GM23248 (cell line): Measurements from ENCODE around the gene SLC22A12. TPM values are rescaled to one million over a fixed set of nuclear protein-coding genes. Genes with fewer than 3 reads are reported as not detected.

Experiments
- DNase-seq: peaks from one replicate; pipeline ENCODE4 v3.0.0-alpha.2; 2015
- H2AFZ ChIP-seq: fragments of 200-600 bp; sonication (generic); 2 replicates; pipeline ENCODE4 v1.6.1; 2016; ENCODE audit warnings: antibody characterized with exemption
- H3F3A ChIP-seq: fragments of 200-600 bp; sonication (generic); 2 replicates; pipeline ENCODE4 v1.6.1; 2016; ENCODE audit warnings: mild to moderate bottlenecking, antibody characterized with exemption, mixed run types; ENCODE audit not compliant: insufficient read depth
- H3K27ac ChIP-seq: fragments of 200-600 bp; sonication (generic); 2 replicates; pipeline ENCODE4 v1.5.1; 2016; ENCODE audit warnings: mild to moderate bottlenecking
- H3K27me3 ChIP-seq: fragments of 200-600 bp; sonication (generic); replicated peaks from 2 replicates; pipeline ENCODE4 v1.6.1; 2016; ENCODE audit warnings: mild to moderate bottlenecking; ENCODE audit not compliant: insufficient read depth
- H3K36me3 ChIP-seq: fragments of 200-600 bp; sonication (generic); 2 replicates; pipeline ENCODE4 v1.6.1; 2016; ENCODE audit warnings: low read depth, mild to moderate bottlenecking
- H3K4me1 ChIP-seq: fragments of 200-600 bp; sonication (generic); 2 replicates; pipeline ENCODE4 v1.6.1; 2016; ENCODE audit warnings: mild to moderate bottlenecking; ENCODE audit not compliant: insufficient read depth
- H3K4me2 ChIP-seq: fragments of 200-600 bp; sonication (generic); one replicate; pipeline ENCODE4 v1.6.1; 2016; ENCODE audit warnings: mild to moderate bottlenecking; ENCODE audit not compliant: unreplicated experiment
- H3K4me3 ChIP-seq: fragments of 200-600 bp; sonication (generic); 2 replicates; pipeline ENCODE4 v1.5.1; 2016; ENCODE audit warnings: mild to moderate bottlenecking
- H3K79me2 ChIP-seq: fragments of 200-600 bp; sonication (generic); 2 replicates; pipeline ENCODE4 v1.6.1; 2016; ENCODE audit warnings: mild to moderate bottlenecking; ENCODE audit not compliant: insufficient read depth
- H3K9ac ChIP-seq: fragments of 200-600 bp; sonication (generic); 2 replicates; pipeline ENCODE4 v1.6.1; 2016; ENCODE audit warnings: mild to moderate bottlenecking
- H3K9me2 ChIP-seq: fragments of 200-600 bp; sonication (generic); 2 replicates; pipeline ENCODE4 v1.6.1; 2016; ENCODE audit warnings: mixed run types, mild to moderate bottlenecking, moderate library complexity; ENCODE audit not compliant: insufficient read depth
- H3K9me3 ChIP-seq: fragments of 200-600 bp; sonication (generic); one replicate; pipeline ENCODE4 v1.6.1; 2017; ENCODE audit warnings: low read depth
- H4K20me1 ChIP-seq: fragments of 200-600 bp; sonication (generic); 2 replicates; pipeline ENCODE4 v1.6.0; 2016; ENCODE audit not compliant: insufficient read depth
- EZH2 ChIP-seq: fragments of 200-600 bp; sonication (generic); IDR thresholded peaks from 2 replicates; pipeline ENCODE4 v1.6.1; 2018; ENCODE audit warnings: antibody characterized with exemption, mild to moderate bottlenecking; ENCODE audit not compliant: insufficient read depth, poor library complexity, severe bottlenecking
- EZH2phosphoT487 ChIP-seq: fragments of 200-600 bp; sonication (generic); IDR thresholded peaks from 2 replicates; pipeline ENCODE4 v1.6.1; 2018; ENCODE audit warnings: antibody characterized with exemption, moderate library complexity, mild to moderate bottlenecking, low read depth; ENCODE audit not compliant: insufficient read depth
- WGBS, 2 experiments: methylation state at CpG; one replicate each; pipeline ENCODE4 v1.1.6; 2015 to 2017; ENCODE audit warnings: low lambda C conversion rate in 2 of 2, low coverage in 1 of 2; ENCODE audit errors: missing lambda C conversion rate in 2 of 2; 5-methylcytosine and 5-hydroxymethylcytosine counted together
- in situ Hi-C: fragments of 300-500 bp; cut with MboI; formaldehyde crosslinking; loops from 2 replicates; pipeline ENCODE4 v1.15.0; 2020
- polyA plus RNA-seq: library from polyadenylated mRNA; unstranded; fragments of >200 nt; fragmentation: Nextera tagmentation; extraction: Ambion mirVana; gene quantifications from 2 replicates; pipeline ENCODE4 v1.2.1, GENCODE V29; 2016
- total RNA-seq: library from RNA; depleted of rRNA; stranded (reverse); fragments of >200 nt; shearing (Covaris generic); gene quantifications from 2 replicates; pipeline ENCODE4 v1.2.3, GENCODE V29; 2014

Gene SLC22A12
- total and polyA plus RNA-seq, 2 experiments from 2014 or later, result not detected

- Histone ChIP-seq H3K36me3 (no peaks in the 10 kb centered on the region), H3K9me2 (no peaks in the 10 kb centered on the region), H3K27me3 (no peaks in the 10 kb centered on the region), H3F3A (no peaks in the 10 kb centered on the region), H2AFZ (no peak overlapping the region), H3K4me1 (no peaks in the 10 kb centered on the region), H3K9ac (no peak overlapping the region), H3K9me3 (no peaks in the 10 kb centered on the region), H3K4me2 (no peak overlapping the region), H3K79me2 (no peaks in the 10 kb centered on the region), H3K4me3 (no peak overlapping the region), H3K27ac (no peak overlapping the region), H4K20me1 (no peaks in the 10 kb centered on the region)
- in situ Hi-C loops, result no loop called here
- 53 to 64% methylated on average over 12 of the region's 12 CpGs for WGBS, 2 experiments
- TF ChIP-seq EZH2 (no peak), EZH2phosphoT487 (no peak)
- DNase-seq, result no peak
These were observed 7.2 kb downstream of the SLC22A12 start for GRCh38 chr11:64598106-64598796.

- H3K79me2 ChIP-seq, result no peaks in the 10 kb centered on the region
- no peak for TF ChIP-seq EZH2
- no peak for TF ChIP-seq EZH2phosphoT487
- no peak overlapping the region for H3K27ac ChIP-seq
- H3K27me3 ChIP-seq, result peaks cover 2% of the 10 kb centered on the region; the same call in 1 of the 2 replicates
- no peaks in the 10 kb centered on the region for H3K36me3 ChIP-seq
- no peak overlapping the region for H3K9ac ChIP-seq
- WGBS, 2 experiments, result 63 to 68% methylated on average over 18 to 22 of the region's 23 CpGs
- H3K4me1 ChIP-seq, result no peaks in the 10 kb centered on the region
- H3K9me3 ChIP-seq, result no peaks in the 10 kb centered on the region
- H3F3A ChIP-seq, result no peaks in the 10 kb centered on the region
- H2AFZ ChIP-seq, result no peak overlapping the region
- DNase-seq, result no peak
- no peaks in the 10 kb centered on the region for H3K9me2 ChIP-seq
- no peak overlapping the region for H3K4me3 ChIP-seq
- no peaks in the 10 kb centered on the region for H4K20me1 ChIP-seq
- H3K4me2 ChIP-seq, result no peak overlapping the region
- in situ Hi-C loops, result no loop called here
These were observed 8.0 kb downstream of the SLC22A12 start for GRCh38 chr11:64598797-64599697.

DNA sequence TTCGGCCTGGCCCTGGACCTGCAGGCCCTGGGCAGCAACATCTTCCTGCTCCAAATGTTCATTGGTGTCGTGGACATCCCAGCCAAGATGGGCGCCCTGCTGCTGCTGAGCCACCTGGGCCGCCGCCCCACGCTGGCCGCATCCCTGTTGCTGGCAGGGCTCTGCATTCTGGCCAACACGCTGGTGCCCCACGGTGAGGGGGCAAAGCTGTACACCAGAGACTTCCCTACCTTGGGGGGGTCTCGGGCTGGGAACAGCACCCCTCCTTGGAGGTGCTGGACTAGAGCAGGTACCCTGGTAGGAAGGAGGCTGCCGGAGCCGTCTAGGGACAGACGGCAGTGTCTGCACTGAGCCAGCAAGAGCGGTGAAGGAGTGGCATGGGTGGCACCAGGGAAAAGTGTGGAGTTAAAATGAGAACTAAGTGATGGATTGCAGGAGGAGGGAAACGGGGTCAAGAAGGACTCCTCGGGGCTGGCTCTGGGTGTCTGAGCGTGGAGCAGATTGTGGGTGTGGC is 8.7 kb downstream of the SLC22A12 start:
- 64% methylated on average over 17 of the region's 17 CpGs for WGBS, 2 experiments
- Histone ChIP-seq H2AFZ (no peak overlapping the region), H3K4me3 (no peak overlapping the region), H3K27me3 (peaks cover 8% of the 10 kb centered on the region; the same call in 1 of the 2 replicates), H3K9me2 (no peaks in the 10 kb centered on the region), H3K4me1 (no peaks in the 10 kb centered on the region), H3K4me2 (no peak overlapping the region), H3F3A (no peaks in the 10 kb centered on the region), H3K79me2 (no peaks in the 10 kb centered on the region), H4K20me1 (no peaks in the 10 kb centered on the region), H3K27ac (no peak overlapping the region), H3K9ac (no peak overlapping the region), H3K36me3 (no peaks in the 10 kb centered on the region), H3K9me3 (no peaks in the 10 kb centered on the region)
- TF ChIP-seq EZH2phosphoT487, result no peak
- TF ChIP-seq EZH2, result no peak
- DNase-seq, result no peak
- in situ Hi-C loops, result no loop called here

DNA sequence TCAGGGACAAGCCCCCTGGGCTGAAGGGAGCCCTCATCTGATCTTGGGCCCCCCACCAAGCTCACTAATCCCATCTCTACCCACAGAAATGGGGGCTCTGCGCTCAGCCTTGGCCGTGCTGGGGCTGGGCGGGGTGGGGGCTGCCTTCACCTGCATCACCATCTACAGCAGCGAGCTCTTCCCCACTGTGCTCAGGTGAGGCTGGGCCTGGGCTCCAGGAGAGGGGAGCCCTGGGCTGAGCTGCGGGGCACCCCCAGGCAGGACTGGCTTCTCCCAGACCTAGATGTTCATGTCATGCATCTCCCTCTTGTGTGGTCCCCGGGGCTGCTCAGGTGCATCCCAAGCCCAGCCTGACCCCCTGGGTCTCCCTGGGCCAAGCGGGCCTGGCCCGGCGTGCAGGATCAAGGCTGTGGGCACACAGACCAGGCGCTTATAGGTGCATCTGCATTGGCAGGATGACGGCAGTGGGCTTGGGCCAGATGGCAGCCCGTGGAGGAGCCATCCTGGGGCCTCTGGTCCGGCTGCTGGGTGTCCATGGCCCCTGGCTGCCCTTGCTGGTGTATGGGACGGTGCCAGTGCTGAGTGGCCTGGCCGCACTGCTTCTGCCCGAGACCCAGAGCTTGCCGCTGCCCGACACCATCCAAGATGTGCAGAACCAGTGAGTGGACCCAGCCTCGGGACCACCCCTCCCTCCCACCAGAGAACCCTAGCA is 9.4 kb downstream of the SLC22A12 start:
- Histone ChIP-seq H2AFZ (no peak overlapping the region), H3K36me3 (no peaks in the 10 kb centered on the region), H3K4me3 (no peak overlapping the region), H3K79me2 (no peaks in the 10 kb centered on the region), H3K4me2 (no peak overlapping the region), H4K20me1 (no peaks in the 10 kb centered on the region), H3K9ac (no peak overlapping the region), H3K27ac (no peak overlapping the region), H3K27me3 (peaks cover 8% of the 10 kb centered on the region; the same call in 1 of the 2 replicates), H3K9me2 (no peaks in the 10 kb centered on the region), H3F3A (no peaks in the 10 kb centered on the region), H3K9me3 (no peaks in the 10 kb centered on the region), H3K4me1 (no peaks in the 10 kb centered on the region)
- in situ Hi-C loops, result no loop called here
- TF ChIP-seq EZH2 (no peak), EZH2phosphoT487 (no peak)
- 74 to 78% methylated on average over 18 to 19 of the region's 19 CpGs for WGBS, 2 experiments
- DNase-seq, result no peak
